Stimulated activated CD8-positive, alpha-beta memory T cell treated with anti-CD3 and anti-CD28 coated beads, Interleukin-2, amount 100 ng/mL, for 48 hours (primary cell): ENCODE results near the gene TMEM89.
A peak's percentile ranks its signal among the peaks of the same experiment; 100 is the strongest.

Experiments used
- DNase-seq, 2 donors: peaks; one replicate each; pipeline ENCODE4 v3.0.0-alpha.2; 2020; ENCODE audit warnings: low read depth in 2 of 2

TMEM89 gene

GRCh38 chr3:48621461-48621869 is at the start of gene TMEM89:
TMEM89 (minus strand) TSS chr3:48621769; CDS start chr3:48621756, 13 bp downstream.
- DNase-seq = no peak

GRCh38 chr3:48664929-48665328 is 43.4 kb upstream of the TMEM89 start:
- no peak for DNase-seq

- DNase-seq = no peak
Measured at GRCh38 chr3:48664313-48664644, 42.7 kb upstream of the TMEM89 start.

GRCh38 chr3:48663489-48664312 is 42.1 kb upstream of the TMEM89 start:
- DNase-seq = peak; percentile 88 to 93

- DNase-seq = peak; percentile 45 to 59
Measured at GRCh38 chr3:48662753-48663488, 41.4 kb upstream of the TMEM89 start, which contains the start of gene CELSR3. CELSR3 (minus strand) TSS chr3:48662886; CDS start chr3:48662634, 252 bp downstream.

GRCh38 chr3:48662145-48662752 is 40.7 kb upstream of the TMEM89 start:
- DNase-seq = no peak

GRCh38 chr3:48661501-48662144 is 40.1 kb upstream of the TMEM89 start:
- peak; percentile 60 to 65 for DNase-seq

- no peak for DNase-seq
Measured at GRCh38 chr3:48660800-48661400, 39.3 kb upstream of the TMEM89 start.

- peak in 1 of 2 donors; percentile 16 for DNase-seq
Measured at GRCh38 chr3:48656841-48657281, 35.3 kb upstream of the TMEM89 start.

- peak; percentile 79 to 82 for DNase-seq
Measured at GRCh38 chr3:48656061-48656840, 34.7 kb upstream of the TMEM89 start.

GRCh38 chr3:48655606-48656005 is 34.0 kb upstream of the TMEM89 start:
- DNase-seq = peak in 1 of 2 donors; percentile 30

- no peak for DNase-seq
Measured at GRCh38 chr3:48655063-48655462, 33.5 kb upstream of the TMEM89 start.

GRCh38 chr3:48652923-48653715 is 31.6 kb upstream of the TMEM89 start:
- no peak for DNase-seq

GRCh38 chr3:48651771-48652170 is 30.2 kb upstream of the TMEM89 start:
- no peak for DNase-seq

GRCh38 chr3:48650723-48651122 is 29.2 kb upstream of the TMEM89 start:
- DNase-seq = no peak

- no peak for DNase-seq
Measured at GRCh38 chr3:48648188-48648850, 26.8 kb upstream of the TMEM89 start.

- DNase-seq = no peak
Measured at GRCh38 chr3:48647714-48648113, 26.1 kb upstream of the TMEM89 start.

- no peak for DNase-seq
Measured at GRCh38 chr3:48644898-48645760, 23.6 kb upstream of the TMEM89 start.
